SKM-1 treated with dmso at 0.1 percent for 144 hours (cell line): ENCODE data around the gene EXOC2.
"Not testable (repeated sequence)": the region's sequence is repeated elsewhere in the genome, so short reads cannot be mapped to it uniquely, and the experiment has no call there.

Experiments
- DNase-seq: peaks from one replicate; lab custom pipeline; 2025; ENCODE audit not compliant: unreplicated experiment; lab: John Stamatoyannopoulos, UW

The EXOC2 gene

DNA sequence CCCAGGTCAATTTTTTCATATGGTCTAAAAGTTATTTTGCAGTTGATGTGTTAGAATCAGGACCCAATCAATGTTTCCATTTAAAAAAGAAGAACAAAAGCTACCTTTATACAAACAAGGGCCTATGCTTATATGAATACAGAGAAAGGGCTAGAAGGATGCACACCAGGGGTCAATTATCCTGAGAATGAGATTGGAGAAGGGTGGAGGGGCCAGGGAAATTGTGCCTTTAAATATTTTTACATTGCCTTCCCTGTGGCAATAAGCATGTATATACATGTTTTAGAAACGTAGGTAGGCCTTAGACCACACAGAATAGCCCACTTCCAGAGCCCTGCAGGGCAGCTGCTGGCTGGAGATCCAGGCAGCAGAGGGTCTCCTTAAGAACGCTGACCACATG, 12.7 kb downstream of the EXOC2 start:
- DNase-seq, result no peak

DNA sequence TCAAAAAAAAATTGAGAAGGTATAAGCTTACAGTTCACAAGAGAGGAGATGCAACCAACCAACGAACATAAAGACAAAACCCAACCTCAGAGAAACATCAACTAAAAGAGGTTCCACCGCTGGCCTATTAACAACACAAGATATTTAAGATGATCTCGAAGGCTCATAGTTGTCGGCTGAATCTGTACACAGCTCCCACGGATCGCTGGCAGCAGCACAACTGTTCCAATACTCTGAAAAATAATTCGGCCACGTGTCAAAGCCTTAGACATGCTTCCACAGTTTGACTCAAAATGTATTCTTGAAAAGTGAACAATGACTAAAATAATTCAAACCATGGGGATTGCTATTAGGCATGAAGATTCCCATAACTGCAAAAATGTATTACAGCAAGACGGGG, 13.7 kb downstream of the EXOC2 start:
- DNase-seq, result no peak

DNA sequence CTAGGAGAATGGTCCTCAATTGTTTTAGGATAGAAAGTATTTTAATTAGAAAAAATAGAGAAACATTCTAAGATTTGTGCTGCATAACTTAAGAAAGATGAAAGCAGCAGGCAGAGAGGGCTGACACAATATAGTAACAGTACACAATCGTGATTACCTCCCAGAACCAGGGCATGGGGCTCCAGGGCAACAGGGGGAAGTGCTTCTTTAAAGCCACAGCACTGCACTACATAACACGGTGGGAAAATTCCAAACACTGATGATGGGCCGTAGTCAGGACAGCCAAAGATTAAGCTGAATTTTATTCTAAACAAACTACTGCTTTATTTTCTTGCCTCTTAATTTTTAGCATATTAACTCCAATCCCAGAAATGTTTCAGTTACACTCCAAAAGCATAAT, 14.4 kb downstream of the EXOC2 start:
- DNase-seq, result no peak

DNA sequence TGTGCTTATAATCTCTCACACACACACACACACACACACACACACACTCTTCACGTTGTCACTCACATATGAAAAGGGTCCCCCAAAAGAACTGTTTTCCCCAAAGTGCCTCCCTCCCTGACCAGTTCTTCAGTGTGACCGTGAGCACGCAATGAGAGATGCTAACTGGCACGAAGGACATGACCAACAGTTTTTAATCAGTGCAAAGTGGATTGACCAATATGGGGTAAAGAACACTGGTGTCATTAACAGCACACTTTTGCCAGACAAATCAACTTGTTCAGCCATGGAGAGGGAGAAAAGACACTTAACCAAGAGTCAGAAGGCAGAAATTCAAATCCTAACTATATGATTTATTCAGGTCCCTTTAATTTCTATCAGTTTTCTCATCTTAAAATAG, 15.0 kb downstream of the EXOC2 start:
- DNase-seq, result no peak

DNA sequence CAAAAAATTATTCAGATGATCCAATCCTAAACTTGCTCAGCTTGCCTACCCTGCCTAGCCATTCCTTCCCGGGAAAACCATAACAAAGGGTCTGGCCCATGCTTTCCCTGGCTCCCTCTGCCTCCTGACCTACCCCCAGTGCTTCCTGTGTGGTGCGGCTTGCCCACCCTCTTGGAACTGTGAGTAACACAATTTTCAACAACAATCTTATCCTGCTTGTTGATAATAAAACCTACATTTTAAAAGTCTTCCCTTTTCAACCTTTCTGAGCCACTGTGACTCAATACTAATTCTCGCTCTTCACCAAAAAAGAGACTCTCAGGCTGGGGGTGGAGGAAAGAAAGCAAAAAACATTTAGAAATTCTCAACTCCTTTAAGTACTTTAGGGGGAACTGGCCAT, 18.0 kb downstream of the EXOC2 start:
- DNase-seq, result no peak

DNA sequence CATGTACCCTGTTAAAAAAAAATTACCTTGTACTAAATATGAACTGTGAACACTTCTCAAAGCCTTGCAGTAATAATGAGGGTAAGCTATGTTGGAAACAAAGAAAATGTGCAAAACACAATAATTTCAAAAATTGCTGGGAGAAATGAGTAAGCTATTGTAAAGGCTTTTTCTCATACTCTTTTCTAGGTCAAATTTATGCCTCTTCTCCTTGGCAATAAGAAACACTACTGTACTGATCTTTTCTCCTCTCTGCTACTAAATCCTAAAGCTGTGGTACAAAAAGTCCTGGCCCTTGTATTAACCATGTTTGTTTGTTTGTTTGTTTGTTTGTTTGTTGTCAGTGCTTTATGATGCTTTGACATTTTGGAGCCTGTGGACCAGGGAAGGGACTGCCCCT, 18.5 kb downstream of the EXOC2 start:
- DNase-seq, result no peak

DNA sequence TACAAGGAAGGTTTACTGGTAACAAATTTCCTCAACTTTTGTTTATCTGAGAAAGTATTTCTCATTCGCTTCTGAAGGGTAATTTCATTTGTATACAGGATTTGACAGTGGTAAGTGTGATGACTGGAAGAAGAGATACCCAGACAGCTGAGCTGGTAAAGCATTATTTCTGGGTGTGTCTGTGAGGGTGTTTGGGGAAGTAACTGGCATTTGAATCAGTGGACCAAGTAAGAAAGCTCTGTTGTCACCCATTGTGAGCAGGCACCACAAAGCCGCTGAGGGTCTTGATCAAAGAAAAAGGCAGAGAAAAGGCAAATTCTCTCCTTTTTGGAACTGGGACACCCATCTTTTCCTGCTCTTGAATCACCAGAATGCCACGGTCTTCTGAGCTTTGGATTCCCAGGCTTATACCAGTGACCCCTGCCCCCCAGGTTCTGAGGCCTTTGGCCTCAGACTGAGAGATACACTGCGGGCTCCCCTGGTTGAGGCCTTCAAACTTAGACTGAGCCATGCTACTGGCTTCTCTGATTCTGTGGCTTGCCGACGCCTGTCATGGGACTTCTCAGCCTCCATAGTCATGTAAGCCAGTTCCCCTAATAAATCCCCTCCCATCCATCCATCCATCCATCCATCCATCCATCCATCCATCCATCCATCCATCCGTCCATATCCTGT, 25.5 kb downstream of the EXOC2 start:
- no peak for DNase-seq

DNA sequence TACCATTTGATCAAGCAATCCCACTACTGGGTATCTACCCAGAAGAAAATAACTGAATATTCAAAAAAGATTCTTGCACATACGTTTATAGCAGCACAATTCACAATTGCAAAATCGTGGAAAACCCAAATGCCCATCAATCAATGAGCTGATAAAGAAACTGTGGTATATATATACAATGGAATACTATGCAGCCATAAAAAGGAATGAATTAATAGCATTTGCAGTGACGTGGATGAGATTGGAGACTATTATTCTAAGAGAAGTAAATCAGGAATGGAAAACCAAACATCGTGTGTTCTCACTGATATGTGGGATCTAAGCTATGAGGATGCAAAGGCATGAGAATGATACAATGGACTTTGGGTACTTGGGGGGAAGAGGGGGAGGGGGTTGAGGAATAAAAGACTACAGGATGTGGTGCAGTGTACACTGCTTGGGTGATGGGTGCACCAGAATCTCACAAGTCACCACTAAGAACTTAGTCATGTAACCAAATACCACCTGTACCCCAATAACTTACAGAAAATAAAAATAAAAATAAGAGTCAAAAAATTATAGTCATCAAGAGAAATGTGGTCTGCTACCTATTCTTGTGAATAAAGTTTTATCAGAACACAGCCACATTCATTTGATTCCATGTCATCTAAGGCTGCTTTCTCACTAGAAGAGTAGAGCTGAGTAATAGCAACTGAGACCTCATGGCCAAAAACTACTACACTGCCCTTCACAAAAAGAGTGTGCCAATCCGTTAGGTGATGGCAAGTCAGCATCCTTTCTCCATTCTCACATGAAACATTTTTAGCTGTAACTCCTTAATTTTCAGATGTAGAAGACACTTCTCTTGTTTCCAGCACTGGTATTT, 27.3 kb downstream of the EXOC2 start:
- DNase-seq, result no peak

DNA sequence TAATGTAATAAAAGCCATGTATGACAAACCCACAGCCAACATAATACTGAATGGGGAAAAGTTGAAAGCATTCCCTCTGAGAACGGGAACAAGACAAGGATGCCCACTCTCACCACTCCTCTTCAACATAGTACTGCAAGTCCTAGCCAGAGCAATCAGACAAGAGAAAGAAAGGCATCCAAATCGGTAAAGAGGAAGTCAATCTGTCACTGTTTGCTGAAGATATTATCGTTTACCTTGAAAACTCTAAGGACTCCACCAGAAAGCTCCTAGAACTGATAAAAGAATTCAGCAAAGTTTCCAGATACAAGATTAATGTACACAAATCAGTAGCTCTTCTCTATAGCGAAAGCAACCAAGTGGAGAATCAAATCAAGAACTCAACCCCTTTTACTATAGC, 29.2 kb downstream of the EXOC2 start:
- DNase-seq, result not testable (repeated sequence)

DNA sequence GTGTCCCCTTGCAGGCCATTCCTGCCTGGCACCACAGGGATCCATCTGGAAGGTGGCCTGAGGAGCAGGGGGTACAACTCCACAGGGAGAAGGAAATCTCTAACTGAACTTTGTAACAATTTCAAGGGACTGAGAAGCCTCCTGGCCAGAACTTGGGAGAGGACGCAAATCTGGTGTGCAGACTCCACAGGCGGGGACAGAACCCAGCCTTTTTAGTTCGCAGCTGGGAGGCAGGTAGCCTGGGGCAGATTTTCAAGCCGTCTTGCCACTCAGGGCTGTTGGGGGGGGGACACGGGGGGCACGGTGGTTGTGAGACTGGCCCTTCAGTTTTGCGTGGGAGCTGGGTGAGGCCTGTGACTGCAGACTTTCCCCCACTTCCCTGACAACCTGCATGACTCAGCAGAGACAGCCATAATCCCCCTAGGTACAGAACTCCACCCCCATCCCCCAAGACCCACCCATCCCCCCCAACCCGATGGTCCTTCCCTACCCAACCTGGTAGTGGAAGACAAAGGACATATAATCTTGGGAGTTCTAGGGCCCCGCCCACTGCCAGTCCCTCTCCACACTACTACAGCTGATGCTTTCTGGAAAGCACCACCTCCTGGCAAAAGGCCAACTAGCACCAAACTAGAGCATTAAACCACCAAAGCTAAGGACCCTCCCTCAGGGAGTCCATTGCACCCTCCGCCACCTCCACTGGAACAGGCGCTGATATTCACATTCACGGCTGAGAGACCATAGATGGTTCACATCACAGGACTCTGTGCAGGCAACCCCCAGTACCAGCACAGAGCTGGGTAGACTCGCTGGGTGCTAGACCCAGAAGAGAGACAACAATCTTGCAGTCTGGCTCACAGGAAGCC, 33.0 kb downstream of the EXOC2 start:
- DNase-seq, result no peak

DNA sequence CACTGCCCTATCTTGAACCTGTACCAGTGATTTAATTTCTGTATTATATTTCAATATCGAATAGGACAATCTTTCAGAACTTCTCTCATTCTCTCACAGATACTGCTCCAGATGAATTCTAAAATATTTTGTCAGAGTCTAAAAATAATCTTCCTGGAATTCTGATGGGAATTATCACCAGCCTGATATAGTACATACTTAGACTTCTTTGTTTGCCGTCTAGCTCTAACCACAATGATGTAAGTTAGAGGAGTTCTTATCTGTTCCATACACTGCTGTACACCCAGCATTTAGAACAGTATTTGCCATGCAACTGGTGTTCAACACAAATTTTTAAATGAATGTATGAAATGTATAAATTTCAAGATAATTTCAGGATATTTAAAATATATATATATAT, 34.7 kb downstream of the EXOC2 start:
- DNase-seq, result no peak

DNA sequence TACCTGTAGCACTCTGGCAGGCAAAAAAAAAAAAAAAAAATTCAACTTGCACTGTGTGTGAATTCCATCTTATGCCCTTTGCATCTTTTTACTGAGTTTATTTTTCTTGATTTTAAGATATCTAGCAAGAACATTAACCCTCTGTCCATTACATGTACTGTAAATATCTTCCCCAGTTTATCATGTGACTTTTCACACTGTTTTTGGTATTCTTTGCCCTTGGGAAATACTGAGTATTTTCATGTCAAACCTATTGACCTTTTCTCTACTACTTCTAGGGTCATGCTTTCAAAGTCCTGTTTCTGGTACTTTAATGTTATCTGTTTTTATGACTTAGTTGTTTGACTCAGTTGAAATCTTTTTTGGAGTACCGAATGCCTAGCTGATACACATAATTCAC, 35.2 kb downstream of the EXOC2 start:
- no peak for DNase-seq

DNA sequence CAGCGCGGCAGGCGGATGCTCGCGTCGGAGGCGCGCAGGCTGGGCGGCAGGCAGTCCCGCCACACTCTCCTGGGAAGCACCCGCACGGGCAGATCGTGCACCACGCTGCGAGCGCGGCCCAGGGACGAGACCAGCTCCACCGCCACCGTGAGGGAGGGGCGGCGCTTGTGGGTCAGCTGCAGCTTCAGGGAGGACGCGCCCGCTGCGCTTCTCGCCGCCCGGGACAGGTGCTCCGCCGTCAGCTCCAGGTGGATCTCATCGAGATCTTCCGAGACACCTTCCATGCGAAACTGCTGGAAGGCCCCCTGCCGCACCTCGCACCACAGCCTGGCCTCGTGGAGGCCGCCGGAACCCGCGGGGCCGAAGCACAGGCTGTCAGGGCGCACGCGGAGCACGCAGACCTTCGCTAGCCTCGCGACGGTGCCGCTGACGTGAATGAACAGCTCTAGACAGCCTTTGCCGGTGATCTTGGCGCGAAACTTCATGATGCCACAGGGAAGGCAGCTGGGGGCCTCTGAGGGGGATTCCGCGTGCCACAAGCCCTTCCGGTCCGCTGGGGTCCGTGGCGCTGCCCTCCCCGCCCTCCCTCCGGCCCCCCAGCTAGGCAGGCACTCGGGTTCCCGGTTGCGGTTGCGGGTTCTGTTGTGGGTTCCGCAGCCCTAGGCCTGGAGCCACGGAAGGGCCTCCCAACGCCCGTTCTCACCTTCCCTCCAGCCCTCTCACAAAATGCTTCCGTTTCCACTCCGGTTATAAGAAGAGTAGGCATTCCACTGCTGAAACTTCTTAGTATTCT, 36.3 kb downstream of the EXOC2 start, which contains the start of gene HUS1B:
HUS1B (minus strand) TSS at position 641 of the 793 bp plus-strand sequence; CDS start at position 485, 156 bp downstream.
- no peak for DNase-seq

DNA sequence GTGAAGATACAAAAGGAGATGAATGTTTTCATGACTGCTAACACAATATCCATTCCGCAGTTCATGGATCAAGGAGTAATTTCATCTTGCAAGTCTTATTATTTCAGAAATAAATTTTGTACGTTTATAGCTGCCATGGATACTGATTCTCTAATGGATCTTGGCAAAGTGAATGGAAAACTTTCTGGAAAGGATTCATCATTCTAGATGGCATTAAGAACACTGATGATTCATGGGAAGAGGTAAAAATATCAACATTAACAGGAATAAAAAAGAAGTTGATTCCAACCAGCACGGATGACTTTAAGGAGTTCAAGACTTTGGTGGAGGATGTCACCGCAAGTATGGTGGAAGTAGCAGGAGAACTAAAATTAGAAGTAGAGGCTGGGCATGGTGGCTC, 38.8 kb downstream of the EXOC2 start:
- no peak for DNase-seq

DNA sequence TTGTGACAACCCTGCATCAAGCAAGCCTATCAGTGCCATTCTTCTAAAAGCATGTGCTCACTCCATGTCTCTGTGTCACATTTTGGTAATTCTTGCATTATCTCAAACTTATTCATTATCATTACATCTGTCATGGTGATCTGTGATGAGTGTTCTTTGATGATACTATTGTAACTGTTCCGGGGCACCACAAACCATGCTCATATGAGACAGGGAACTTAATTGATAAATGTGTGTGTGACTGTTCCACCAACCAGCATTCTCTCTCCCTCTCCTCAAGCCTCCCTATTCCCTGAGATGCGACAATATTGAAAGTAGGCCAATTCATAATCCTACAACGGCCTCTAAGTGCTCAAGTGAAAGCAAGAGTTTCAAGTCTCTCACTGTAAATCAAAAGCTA, 40.1 kb downstream of the EXOC2 start:
- DNase-seq, result no peak

DNA sequence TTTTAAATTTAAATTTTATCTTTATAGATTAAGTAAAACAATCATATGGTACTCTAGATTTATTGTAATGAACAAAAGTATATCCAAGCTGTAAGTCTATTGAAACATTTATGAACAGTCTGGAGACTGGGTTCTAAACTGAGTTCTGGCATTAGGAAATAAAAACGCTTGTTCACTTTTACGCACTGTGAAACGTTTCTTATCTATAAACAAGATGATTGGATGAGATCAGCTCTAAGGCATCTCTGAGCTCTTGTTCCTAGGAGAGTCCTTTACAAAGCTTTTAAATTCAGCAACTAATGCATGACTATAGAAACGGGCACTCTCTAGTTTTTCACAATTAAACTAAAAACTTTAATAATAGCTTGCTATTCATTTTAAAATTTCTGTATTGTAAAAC, 42.8 kb downstream of the EXOC2 start:
- no peak for DNase-seq

DNA sequence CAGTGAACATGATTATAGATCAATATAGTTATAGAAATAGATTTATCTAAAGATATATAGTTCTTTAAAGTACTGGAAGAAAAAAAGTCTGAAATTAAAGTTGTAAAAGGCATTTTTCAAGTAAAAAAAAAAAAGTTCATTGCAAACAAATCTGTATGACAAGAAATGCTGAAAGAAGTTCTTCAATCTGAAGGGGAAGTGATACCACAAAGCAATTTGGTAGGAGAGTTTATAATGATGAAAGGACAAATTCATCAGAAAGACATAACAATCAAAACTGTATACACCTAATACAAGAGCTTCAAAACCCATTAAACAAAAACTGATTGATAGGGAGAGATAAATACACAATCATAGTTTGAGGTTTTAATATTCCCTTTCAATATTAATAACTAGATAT, 50.1 kb downstream of the EXOC2 start:
- DNase-seq, result no peak

DNA sequence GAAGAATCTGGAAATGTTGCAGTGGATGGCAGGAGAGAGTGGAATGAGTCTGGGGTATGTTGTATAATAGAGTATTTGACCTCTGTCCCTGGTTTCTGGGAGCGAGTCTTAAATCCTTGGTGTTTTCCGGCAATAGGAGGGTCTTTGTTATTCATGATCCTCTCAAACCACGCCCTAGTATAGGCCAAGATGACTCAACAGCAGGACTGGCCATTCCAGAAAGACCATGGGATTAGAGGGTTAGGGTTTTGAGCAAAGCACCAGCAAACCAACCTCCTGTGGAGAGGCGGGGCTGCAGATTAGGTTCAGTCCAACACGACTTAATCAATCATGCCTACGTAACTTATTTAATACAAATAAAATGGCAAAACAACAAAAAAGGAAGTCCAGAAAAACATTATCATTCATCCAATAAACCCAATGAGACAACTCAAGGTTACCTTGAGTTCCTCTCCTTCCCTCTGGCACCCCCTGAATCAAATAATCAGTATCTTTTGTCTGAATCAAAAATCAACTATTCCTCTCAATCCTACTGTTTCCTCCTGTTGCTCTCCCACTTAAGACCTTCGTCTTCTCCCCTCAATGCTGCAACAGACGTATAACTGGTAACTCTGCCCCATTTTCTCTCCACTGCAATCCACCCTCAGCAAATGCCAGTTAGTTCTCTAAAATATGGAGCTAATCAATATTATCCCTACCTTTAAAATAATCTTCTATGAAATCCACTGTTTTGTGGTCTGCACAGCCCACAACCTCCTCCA, 51.5 kb downstream of the EXOC2 start:
- DNase-seq, result no peak

DNA sequence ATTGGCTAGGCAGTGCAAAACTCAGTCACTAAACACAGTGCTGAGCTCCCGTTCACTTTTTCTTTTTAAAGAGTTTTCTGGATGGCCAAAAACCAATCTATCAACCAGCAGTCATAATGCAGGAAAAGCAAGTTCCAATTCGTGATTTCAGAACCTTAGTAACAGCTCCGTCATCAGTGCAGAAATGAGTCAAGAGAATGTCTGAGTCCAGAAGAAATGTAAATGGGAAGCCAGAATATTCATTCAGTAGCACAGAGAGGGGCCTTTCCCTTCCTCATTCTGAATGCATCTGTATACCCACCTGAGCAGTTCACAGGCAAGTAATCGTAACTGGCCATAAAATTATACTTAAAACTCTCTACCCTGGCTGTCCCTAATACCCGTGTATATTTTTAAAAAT, 56.5 kb downstream of the EXOC2 start:
- no peak for DNase-seq

DNA sequence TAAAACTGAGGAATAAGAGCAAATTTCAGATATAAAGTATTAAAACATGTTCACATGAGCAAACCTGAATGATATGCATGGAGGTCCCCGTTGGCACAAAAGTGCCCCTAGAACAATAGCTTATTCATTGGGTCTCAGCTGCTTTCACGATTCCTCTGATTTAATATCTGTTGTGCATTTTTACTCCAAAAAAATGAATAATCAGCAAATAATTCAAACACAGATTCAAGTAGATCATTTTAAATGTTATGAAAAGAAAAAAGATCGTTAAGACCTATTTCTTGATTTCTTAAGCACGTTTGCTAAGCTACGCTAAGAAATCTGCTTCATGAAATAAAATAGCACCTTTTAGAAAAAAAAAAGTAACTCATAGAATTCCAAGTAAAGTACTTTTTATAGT, 57.7 kb downstream of the EXOC2 start:
- DNase-seq, result no peak
